Stimulated activated CD8-positive, alpha-beta memory T cell treated with anti-CD3 and anti-CD28 coated beads, Interleukin-7, amount 100 ng/mL, for 4 hours (primary cell): ENCODE results near the gene PHIP.

Experiments
- DNase-seq, 2 donors: peaks; one replicate each; pipeline ENCODE4 v3.0.0-alpha.2; 2020; ENCODE audit warnings: low read depth in 2 of 2

Gene PHIP

DNA sequence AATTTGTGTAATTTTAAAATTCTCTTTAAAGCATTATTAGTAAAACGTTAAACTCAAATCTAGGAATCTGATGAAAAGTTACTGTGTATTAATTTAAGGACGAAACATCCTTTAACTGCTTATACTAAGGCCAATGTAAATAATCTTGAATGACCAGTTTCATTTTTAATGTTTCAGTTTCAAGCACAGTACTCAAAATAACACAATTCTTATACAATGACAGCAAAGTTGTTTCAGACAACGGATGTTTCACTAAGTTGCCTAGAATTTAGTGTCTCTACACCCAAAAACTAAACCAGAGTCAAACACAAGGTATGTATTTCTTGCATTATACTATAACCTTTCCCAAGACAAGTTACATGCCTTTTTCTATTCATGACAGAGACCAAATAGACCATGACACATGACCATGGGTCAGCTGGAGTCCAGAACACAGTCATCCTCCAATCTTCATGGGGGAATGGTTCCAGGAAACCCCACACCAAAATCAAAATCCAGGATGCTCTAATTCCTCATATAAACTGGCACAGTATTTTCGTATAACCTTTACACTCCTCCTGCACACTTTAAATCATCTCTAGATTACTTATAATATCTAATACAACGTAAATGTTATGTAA is 7.7 kb downstream of the PHIP start:
- no peak for DNase-seq

DNA sequence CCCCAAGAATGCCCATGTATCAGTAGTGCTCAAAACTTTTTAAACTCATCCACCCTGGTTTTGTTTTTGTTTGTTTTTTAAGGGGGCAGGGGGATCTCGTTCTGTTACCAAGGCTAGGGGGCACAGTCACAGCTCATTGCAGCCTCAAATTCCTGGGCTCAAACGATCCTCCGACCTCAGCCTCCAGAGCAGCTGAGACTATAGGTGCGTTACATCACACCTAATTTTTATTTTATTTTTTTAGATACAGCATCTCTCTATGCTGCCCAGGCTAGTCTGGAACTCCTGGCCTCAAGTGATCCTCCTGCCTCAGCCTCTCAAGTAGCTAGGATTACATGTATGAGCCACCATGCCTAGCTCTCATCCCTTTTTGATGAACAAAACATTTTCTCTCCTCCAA is 11.2 kb downstream of the PHIP start:
- DNase-seq: no peak

DNA sequence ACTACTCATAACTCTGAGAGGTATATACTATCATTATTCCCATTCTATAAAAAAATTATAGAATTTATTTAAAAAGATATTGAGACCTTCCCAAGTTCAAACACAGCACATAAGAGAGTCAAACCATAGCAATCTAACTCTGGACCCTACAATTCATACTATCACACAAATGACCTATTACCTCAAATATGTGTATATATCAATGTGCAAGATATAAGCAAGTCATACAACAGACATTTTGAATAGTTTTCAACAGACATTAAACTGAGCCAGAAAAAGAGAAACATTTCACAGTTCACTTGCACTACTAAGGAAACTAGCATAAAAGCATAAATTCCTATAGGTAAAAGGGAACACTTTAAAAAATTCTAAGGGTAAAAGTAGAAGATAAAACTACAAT is 11.7 kb downstream of the PHIP start:
- no peak for DNase-seq

DNA sequence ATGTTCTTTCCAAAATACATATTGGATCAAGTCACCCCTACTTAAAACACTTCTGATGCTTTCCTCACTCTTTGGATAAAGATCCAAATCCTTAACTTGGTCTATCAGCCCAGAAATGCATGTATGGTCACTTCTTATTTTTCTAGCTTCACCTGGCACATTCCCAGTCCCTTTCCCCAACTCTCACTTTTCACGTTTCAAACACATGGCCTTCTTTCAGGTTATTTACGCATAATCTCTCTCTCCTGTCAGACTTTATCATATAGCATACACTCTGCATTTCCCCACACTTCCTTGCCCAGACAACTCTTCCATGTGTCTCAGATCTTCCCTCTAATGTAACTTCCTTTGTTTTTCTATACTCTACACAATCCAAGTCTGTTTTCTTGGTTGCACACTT is 12.8 kb downstream of the PHIP start:
- DNase-seq: no peak

DNA sequence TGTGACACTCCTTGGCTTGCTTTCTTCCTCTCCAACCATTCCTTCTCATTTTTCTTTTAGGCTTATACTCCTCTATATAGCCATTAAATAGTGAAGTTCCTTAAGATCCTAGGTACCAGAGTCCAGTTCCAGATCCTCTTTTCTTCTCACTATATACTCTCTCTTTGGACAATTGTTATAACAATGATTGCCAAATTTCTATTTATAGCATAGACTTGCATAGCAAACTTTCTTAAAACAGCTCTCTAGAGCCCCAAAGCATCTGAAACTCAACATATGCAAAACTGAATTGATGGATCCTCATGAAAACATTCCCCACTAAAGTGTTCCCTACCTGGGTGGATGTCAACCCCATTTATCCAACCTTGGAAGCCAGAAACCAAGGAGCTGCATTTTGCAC is 13.4 kb downstream of the PHIP start:
- DNase-seq: no peak

DNA sequence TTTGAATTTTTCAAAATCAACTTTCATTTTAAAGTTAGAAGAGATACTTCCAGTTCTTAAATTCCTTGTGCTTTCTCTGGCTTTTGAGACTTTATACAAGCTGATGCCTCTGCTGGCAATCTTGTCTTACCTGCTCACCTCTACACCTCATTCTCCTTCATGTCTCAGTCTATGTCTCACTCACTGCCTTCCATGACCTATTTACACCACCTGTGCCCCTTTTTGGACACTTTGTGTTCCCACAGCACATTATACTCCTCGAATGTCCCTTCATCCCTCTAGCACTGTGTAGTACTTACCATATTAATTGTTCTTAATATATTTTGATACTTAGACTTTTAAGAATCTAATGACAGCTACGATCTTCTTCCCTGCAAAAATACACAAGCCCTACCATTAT is 15.3 kb downstream of the PHIP start:
- no peak for DNase-seq

DNA sequence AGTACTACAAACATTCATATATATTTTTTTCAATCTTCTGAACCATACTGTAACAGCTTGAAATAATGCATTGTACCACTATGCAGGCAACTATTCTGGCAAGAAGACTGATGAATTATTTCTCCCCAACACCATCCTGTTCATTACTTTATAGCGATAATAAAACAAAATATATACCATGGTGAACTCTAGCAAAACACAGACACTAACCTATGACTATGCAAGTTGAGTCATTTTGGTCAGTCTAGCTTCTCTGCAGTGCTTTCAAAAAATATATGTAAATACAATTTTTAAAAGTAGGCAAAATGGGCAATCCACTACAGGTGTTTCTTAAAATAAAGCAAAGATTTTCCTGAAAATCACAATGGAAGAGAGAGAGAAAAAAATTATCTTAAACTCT is 20.3 kb downstream of the PHIP start:
- DNase-seq: no peak

DNA sequence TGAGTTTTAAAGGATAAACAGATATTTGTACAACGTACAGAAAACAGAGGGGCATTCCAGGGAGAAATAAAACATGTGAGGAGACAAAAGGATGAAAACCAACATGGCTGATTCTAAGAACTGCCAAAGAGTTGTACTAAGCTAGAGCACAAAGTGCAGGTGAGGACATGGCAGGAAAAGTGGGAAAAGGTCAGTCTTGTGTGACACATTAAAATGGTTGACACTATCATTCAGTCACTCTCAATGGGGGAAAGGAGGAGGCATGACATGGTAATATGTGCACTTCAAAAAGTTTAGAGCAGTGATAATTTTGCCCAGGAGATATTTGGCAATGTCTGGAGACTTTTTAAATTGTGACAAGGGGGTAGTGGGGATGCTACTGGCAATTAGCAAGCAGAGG is 21.8 kb downstream of the PHIP start:
- DNase-seq: no peak

DNA sequence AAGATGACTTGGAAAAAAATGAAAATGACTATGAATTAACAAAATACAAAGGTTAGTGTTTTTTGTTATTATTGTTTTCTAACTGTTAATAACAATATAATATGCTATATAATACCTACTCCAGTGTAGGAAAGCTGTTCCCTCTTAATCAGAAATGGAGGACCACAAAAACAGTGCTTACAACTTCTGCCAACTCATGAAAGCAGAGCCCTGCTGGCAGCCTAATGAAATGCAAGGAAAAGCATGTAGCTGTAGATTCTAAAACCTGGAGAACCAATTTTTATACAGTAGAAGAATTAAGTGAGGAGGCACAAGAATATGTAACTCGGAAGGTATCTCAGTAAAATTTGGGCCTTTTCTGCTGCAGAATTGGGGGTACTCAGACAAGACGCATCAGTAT is 29.4 kb downstream of the PHIP start:
- DNase-seq: no peak

DNA sequence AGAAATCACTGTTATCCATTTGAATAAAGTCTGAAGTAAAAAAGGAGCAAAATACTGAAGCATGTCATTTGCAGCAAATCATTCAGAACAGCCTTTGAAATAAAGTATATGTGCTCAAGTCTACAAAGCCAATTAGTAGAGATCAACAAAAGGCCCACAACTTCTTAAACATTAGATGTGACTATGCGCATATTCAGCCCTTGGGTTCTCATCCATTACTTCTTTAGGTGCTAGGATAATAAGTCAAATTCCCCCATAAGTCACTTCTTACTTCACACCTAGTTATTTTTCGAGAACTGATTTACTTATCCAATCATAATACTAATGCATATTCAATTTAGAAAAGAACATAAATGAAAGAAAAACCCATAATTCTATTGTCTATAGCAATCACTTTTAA is 31.0 kb downstream of the PHIP start:
- no peak for DNase-seq

DNA sequence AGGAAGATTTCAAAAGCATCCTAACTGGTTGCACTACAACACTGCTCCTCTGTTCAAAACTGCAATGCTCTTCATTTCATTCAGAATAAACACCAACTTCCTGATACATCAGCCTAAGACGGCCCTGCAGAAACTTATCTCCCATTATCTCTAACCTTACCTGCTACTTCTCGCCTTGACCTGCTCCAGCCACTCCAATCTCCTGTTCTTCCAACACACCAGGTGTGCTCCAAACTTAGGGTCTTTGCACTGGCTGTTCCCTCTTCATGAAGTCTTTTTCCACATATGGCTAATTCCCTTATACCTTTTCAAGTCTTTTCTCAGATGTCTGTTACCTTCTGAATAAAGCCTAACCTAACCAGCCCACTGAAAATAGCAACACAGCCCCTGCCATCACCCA is 32.1 kb downstream of the PHIP start:
- DNase-seq: no peak

DNA sequence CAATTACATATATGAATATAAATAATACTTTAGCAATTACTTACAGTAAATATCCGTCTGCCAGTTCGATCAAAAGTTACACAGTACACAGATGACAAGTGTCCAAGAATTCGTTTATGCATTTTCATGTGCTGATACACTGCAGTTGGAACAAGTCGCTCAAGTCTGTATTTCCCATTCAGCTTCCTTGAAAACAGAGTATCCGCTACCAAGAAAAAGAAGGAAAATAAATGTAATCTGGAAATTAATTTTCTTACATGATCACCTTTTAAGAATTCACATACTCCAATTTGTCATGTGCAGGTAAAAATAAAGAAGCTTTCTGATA is 35.3 kb downstream of the PHIP start:
- DNase-seq: no peak

DNA sequence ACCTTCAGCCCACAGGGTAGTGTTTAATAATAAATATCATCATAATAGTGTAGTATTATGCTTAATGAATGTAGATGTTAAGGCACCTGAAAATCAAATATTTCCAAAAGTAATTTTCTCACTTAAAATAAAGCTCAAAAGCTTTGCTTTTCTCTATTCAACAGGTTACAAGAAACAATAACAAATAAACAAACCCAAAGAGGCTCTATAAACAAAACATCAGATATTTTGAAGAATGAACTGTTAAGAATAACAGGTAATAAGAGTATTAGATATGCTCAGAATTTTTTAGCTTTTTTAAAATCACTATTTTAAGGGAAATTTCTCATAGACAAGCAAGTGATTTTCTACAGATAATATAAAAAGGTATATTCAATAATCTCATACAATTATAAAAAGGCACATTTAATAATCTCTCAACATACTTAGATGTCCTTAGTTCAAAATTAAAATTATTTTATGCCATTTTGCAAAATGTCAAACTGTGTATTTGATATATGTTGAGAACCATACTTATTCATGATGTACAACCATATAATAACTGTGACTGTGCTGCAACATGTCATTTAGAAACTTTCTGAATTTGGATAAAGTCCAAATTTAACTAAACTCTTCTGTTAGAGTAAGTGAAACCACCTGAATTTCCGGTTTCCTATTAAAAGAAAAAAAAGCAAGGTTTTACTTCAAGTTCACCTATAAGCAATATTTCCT is 35.8 kb downstream of the PHIP start:
- no peak for DNase-seq

DNA sequence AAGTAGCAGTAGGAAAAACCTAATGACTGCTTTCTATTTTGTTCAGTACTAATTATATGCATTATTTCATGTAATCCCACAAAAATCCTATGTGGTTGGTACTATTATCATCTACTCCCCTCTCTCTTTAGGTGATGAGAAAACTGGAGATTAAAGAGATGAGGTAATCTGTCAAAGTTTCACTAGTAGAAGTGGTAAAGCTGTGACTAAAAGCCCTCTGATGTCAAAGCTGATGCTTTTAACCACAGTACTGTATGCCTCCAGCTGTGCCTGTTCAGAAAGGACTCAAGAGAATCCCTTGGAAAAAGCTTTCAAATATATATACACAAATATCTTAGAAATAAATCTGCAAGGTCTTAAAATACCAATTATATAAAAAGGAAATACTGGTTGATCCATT is 38.0 kb downstream of the PHIP start:
- DNase-seq: no peak

DNA sequence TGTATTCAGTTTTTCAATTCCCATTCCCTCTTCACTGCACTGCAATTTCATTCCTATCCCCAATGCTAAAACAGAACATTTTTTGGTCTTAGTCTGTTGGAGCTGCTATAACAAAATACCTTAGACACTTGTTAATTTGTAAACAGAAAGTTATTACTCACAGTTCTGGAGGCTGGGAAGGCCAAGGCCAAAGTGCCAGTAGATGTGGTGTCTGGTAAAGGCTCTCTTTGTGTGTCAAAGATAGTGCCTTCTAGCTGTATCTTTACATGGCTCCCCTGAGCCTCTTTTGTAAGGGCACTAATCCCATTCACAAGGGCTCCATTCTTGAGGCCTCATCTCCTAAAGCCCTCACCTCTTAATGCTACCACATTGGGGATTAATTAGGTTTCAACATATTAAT is 40.0 kb downstream of the PHIP start:
- DNase-seq: no peak

DNA sequence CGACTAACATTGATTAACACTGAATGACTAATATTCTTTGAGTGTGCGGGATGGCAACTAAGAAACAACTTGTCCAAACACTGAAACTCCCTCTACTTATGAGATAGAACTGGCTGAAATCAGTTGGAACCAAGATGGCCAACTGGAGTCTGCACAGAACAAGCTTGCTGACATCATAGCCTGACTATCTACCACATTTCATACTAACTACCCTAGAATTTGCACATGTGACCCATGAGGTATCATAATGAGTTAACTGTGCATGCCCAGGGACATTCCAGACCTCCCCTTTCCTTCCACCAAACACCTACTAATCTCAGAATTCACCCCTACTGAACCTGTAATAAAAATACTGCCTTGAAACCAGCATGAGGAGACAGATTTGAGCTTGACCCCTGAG is 43.2 kb downstream of the PHIP start:
- no peak for DNase-seq

DNA sequence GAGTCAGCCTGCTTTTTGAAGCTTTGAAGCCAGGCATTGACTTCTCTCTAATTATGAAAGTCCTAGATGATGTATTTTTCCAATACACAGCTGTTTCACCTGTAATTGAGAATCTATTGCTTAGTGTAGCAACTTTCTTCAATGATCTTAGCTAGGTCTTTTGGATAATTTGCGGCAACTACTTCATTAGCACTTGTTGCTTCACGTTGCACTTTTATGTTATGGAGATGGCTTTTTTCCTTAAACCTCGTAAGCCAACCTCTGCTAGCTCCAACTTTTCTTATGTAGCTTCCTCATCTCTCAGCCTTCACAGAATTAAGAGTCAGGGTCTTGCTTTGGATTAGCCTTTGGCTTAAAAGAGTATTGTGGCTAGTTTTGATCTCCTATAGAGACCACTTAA is 44.8 kb downstream of the PHIP start:
- no peak for DNase-seq

DNA sequence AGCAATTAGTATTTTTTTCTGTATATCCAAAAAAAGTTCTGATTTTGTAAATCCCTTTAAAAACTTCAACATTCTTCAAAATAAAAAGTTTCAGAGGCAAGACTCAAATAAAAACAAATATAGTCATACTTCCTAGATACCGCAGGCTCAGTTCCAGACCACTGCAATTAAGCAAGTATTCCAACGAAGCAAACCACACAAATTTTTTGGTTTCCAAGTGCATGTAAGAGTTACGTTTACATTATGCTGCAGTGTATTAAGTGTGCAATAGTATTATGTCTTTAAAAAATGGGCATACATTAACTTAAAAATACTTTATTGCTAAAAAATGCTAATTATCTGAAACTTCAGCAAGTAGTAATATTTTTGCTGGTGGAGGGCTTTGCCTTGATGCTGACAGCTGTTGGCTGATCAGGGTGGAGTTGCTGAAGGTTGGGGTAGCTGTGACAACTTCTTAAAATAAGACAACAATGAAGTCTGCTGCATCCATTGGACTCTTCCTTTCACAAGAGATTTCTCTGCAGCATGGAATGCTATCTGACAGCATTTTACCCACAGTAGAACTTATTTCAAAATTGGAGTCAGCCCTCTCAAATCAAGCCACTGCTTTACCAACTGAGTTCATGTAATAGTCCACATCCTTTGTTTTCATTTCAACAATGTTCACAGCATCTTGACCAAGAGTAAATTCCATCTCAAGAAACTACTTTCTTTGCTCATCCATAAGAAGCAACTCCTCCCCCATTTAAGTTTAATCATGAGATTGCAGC is 46.0 kb downstream of the PHIP start:
- no peak for DNase-seq

DNA sequence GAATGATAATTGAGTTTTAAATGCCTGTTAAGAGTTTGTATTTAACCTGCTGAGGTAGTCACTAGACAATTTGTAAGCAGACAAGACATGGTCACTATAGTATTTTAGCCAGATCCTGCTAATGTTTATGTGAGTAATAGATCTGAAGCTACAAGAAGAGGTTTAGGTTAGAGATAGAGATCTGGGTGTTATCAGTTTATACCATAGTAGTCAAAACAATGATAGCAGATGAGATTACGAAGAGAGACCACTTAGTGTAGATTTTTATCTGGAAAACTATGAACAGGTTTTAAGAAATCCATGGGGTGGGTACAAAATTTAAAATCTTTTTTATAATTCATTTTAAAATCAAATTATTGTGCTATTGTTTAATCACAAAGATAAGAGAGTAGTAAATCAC is 47.5 kb downstream of the PHIP start:
- DNase-seq: no peak

DNA sequence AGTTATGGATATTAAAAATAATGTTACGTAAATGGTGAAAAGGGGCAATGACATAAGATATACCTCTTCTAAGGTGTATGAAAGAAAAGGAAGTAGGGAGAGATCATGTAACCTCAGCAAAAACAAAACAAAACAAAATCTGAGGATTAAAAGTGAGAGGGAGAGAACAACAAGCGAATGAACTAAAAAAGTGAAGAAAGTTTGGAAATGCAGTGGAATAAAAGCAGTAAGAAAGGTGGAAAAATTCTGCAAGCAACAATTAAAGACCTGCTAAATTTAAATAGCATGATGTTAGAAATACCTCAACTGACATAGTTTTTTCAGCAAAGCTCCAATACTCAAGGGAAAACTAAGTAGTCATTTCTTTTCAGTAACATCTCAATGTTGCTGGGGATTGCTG is 48.0 kb downstream of the PHIP start:
- DNase-seq: no peak

DNA sequence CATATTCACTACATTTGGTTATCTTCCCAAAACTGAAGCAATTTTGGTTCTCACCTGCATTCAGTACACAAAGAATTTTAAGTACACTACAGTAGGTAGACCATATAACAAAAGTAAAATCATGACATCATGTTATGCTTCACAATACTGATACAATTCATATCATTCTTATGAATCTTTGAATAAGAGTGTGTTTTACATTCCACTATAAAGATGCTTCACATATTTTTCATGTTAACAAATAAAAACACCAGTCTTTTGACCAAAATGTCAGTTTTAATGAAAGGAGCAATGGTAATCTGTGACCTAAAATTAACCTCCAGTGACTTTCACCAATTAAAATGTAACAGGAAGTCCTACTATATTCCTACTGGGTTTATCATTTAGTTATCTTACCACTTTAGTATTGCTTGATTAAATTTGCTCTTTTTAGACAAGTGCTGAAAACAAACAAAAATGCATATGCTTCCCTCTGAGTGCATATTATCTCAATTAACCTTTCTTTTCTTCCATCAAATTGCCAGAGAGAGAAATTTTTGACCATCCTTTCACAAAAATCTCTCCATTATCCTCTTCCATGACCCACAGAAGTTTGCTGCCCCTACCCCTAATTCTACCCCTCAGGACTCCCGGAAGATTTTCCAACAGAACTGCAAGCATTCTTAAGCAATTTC is 49.3 kb downstream of the PHIP start:
- DNase-seq: no peak

DNA sequence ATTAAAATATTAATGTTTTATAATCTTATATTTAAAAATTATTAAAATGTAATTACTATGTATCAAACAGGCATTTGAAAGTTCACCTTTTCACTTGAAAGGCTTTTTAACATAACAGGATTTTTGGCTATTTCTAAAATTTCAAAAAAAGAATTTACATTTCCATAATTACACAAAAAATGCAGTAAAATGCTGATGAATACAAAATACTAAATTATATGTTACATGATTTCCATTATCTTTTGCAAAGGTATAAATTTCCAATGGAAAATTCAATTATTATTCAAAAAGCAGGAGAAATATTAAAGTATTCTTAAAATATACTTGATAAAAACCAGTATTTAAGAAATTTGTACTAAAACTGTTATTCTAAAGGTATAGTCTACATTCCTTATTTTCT is 66.1 kb downstream of the PHIP start:
- no peak for DNase-seq

DNA sequence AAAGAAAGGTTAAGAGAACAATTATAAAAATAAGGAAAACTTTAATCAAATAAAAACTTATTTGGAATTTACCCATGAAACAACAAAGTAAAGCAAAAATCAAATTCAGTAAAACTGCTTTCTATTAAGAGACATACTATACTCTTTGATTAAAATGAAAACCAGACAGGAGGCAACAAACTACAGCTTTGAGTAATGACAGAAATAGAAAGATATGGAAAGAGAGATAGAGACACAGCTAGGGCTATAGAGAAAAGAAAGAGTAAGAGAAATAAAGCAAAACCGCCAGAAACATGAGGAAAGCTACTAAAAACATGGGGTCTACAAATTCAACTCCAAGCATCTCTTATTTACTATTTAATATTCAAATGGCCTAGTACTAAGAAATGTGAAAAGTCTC is 67.6 kb downstream of the PHIP start:
- no peak for DNase-seq
